IMR-90 (cell line): Measurements from ENCODE around the gene HBD. TPM values are rescaled to one million over a fixed set of nuclear protein-coding genes. Genes with fewer than 3 reads are reported as not detected.

ENCODE experiments used
- ATAC-seq: fragments of 200-7000 bp; cut with Tn5 transposase; 2 replicates; pipeline ENCODE4 v1.9.1; 2020; ENCODE audit warnings: low read depth, mild to moderate bottlenecking, moderate library complexity
- BruUV-seq: library from RNA; stranded (reverse); fragments of 400-500 nt; replicated peaks from 2 replicates; lab custom pipeline; 2021; lab: Mats Ljungman, UMichigan
- CTCF ChIA-PET: fragments of 300-600 bp; formaldehyde crosslinking; extraction: SDS; loops from one replicate; lab custom pipeline; 2021; ENCODE audit warnings: antibody characterized with exemption; lab: Yijun Ruan, JAX
- POLR2A ChIA-PET: fragments of 300-600 bp; sonication (Branson Sonifier 250); formaldehyde crosslinking; loops from one replicate; lab custom pipeline; 2022; ENCODE audit warnings: antibody characterized with exemption; ENCODE audit not compliant: unreplicated experiment; lab: Charles Lee
- DNase-seq: peaks from one replicate; pipeline ENCODE4 v3.0.0; 2013
- H2AFZ ChIP-seq: replicated peaks from 2 replicates; pipeline ENCODE3; 2013; ENCODE audit warnings: low read length, mild to moderate bottlenecking; ENCODE audit not compliant: poor library complexity
- H2AK5ac ChIP-seq: 2 replicates; pipeline ENCODE4 v1.6.1; 2013; ENCODE audit warnings: low read depth, low read length, inconsistent platforms
- H2AK9ac ChIP-seq: replicated peaks from 2 replicates; pipeline ENCODE3; 2013; ENCODE audit warnings: mild to moderate bottlenecking, low read depth, low read length, moderate library complexity; ENCODE audit not compliant: poor library complexity
- H2BK120ac ChIP-seq: 2 replicates; pipeline ENCODE4 v1.6.1; 2013; ENCODE audit warnings: low read depth, low read length, inconsistent platforms
- H2BK15ac ChIP-seq: 3 replicates; pipeline ENCODE4 v1.6.1; 2013; ENCODE audit warnings: low read depth, low read length, inconsistent platforms
- H2BK20ac ChIP-seq: 2 replicates; pipeline ENCODE4 v1.6.1; 2013; ENCODE audit warnings: low read depth, mild to moderate bottlenecking, inconsistent platforms, low read length, moderate library complexity
- H2BK5ac ChIP-seq: 2 replicates; pipeline ENCODE4 v1.6.1; 2013; ENCODE audit warnings: mild to moderate bottlenecking, low read depth, low read length, inconsistent platforms; ENCODE audit not compliant: poor library complexity, severe bottlenecking
- H3K14ac ChIP-seq: replicated peaks from 2 replicates; pipeline ENCODE4 v1.6.1; 2013; ENCODE audit warnings: low read depth, low read length, inconsistent platforms
- H3K18ac ChIP-seq: 2 replicates; pipeline ENCODE4 v1.6.1; 2013; ENCODE audit warnings: low read depth, low read length, control low read depth
- H3K23ac ChIP-seq: 2 replicates; pipeline ENCODE4 v1.6.1; 2013; ENCODE audit warnings: low read depth, low read length, inconsistent platforms
- H3K27ac ChIP-seq: 2 replicates; pipeline ENCODE4 v1.5.1; 2013; ENCODE audit warnings: mild to moderate bottlenecking, control low read depth, low read length; ENCODE audit not compliant: insufficient read depth
- H3K27me3 ChIP-seq: 2 replicates; pipeline ENCODE4 v1.6.1; 2013; ENCODE audit warnings: low read length; ENCODE audit not compliant: control insufficient read depth, insufficient read depth
- H3K36me3 ChIP-seq: 2 replicates; pipeline ENCODE4 v1.6.1; 2013; ENCODE audit warnings: low read length, mixed read lengths; ENCODE audit not compliant: control insufficient read depth, insufficient read depth
- H3K4ac ChIP-seq: 2 replicates; pipeline ENCODE4 v1.6.1; 2013; ENCODE audit warnings: low read depth, low read length, inconsistent platforms
- H3K4me1 ChIP-seq: 2 replicates; pipeline ENCODE4 v1.6.1; 2013; ENCODE audit warnings: low read length, mixed read lengths; ENCODE audit not compliant: control insufficient read depth, insufficient read depth
- H3K4me2 ChIP-seq: 2 replicates; pipeline ENCODE4 v1.6.1; 2013; ENCODE audit warnings: low read depth, mild to moderate bottlenecking, control low read depth, low read length, moderate library complexity
- H3K4me3 ChIP-seq: 2 replicates; pipeline ENCODE4 v1.5.1; 2013; ENCODE audit warnings: low read depth, mild to moderate bottlenecking, control low read depth, low read length, moderate library complexity; ENCODE audit not compliant: insufficient read depth
- H3K56ac ChIP-seq: 2 replicates; pipeline ENCODE4 v1.6.1; 2013; ENCODE audit warnings: low read length, inconsistent platforms; ENCODE audit not compliant: insufficient read depth; ENCODE audit errors: extremely low read depth
- H3K79me1 ChIP-seq, 2 experiments: 2 replicates each; pipeline ENCODE4 v1.6.1; 2013; ENCODE audit warnings: low read length in 2 of 2, inconsistent platforms in 1 of 2, low read depth in 1 of 2
- H3K9ac ChIP-seq: 2 replicates; pipeline ENCODE4 v1.6.1; 2013; ENCODE audit warnings: low read depth, low read length, control low read depth
- H3K9me1 ChIP-seq: 2 replicates; pipeline ENCODE4 v1.6.1; 2013; ENCODE audit warnings: low read length, inconsistent platforms; ENCODE audit not compliant: insufficient read depth
- H3K9me3 ChIP-seq: 2 replicates; pipeline ENCODE4 v1.6.1; 2013; ENCODE audit warnings: low read length; ENCODE audit not compliant: control insufficient read depth, insufficient read depth
- H4K20me1 ChIP-seq: 2 replicates; pipeline ENCODE4 v1.6.1; 2013; ENCODE audit warnings: low read length, inconsistent platforms; ENCODE audit not compliant: insufficient read depth
- H4K5ac ChIP-seq: 2 replicates; pipeline ENCODE4 v1.6.1; 2013; ENCODE audit warnings: mild to moderate bottlenecking, low read depth, low read length, control low read depth
- H4K8ac ChIP-seq, 2 experiments: 2 replicates each; pipeline ENCODE4 v1.6.1; 2013; ENCODE audit warnings: low read depth in 2 of 2, low read length in 2 of 2, control low read depth in 1 of 2, inconsistent platforms in 1 of 2
- H4K91ac ChIP-seq: 2 replicates; pipeline ENCODE4 v1.6.1; 2013; ENCODE audit warnings: low read depth, low read length, inconsistent platforms; ENCODE audit not compliant: insufficient read depth
- BHLHE40 ChIP-seq: fragments of 150-350 bp; IDR thresholded peaks from 2 replicates; pipeline ENCODE4 v1.6.1; 2016; ENCODE audit warnings: mild to moderate bottlenecking, low read depth, low read length
- ELK1 ChIP-seq: fragments of 150-350 bp; IDR thresholded peaks from 2 replicates; pipeline ENCODE4 v1.6.1; 2016; ENCODE audit warnings: low read depth, mild to moderate bottlenecking, low read length, moderate library complexity, borderline replicate concordance
- WGBS, 2 experiments: methylation state at CpG; one replicate each; pipeline versions ENCODE4 v1.1.5 to v1.1.7; 2013; ENCODE audit warnings: missing lambda C conversion rate in 2 of 2; ENCODE audit not compliant: insufficient read length in 1 of 2; ENCODE audit errors: extremely low coverage in 2 of 2; 5-methylcytosine and 5-hydroxymethylcytosine counted together
- dilution Hi-C: fragments of 300-500 bp; cut with HindIII; formaldehyde crosslinking; loops from one replicate; pipeline ENCODE4 v1.14.3; 2018; ENCODE audit warnings: low sequenced_read_pairs; ENCODE audit not compliant: unreplicated experiment
- in situ Hi-C: fragments of 300-500 bp; cut with MboI; formaldehyde crosslinking; loops from 3 replicates; pipeline ENCODE4 v1.14.3; 2019; ENCODE audit warnings: low sequenced_read_pairs, inconsistent platforms, mixed read lengths
- intact Hi-C: fragments of 100-400 bp; cut with micrococcal nuclease; formaldehyde crosslinking; loops from 2 replicates; pipeline ENCODE4 v1.10.0; 2022
- polyA plus RNA-seq, 3 experiments: library from polyadenylated mRNA; depleted of rRNA; stranded (reverse); fragments of >200 nt; gene quantifications; 2 replicates each; pipeline ENCODE4 v1.2.3, GENCODE V29; 2012; ENCODE audit warnings: low replicate concordance in 1 of 3
- total RNA-seq: library from RNA; depleted of rRNA; stranded (reverse); fragments of >200 nt; gene quantifications from 2 replicates; pipeline ENCODE4 v1.2.3, GENCODE V29; 2012

HBD gene
- total and polyA plus RNA-seq, 2 of the 4 experiments (the other 2 are of a cell fraction) = 6.3 to 12.0 TPM

- no peak overlapping the region for H4K91ac ChIP-seq
- no peak overlapping the region for H3K27ac ChIP-seq
- H3K9ac ChIP-seq = no peak overlapping the region
- H3K27me3 ChIP-seq = no peaks in the 10 kb centered on the region
- intact Hi-C loops = no loop called here
- peak overlapping the region; percentile 64 for H2BK20ac ChIP-seq
- no peak overlapping the region; the same call in 1 of the 2 replicates for H3K4ac ChIP-seq
- no peaks in the 10 kb centered on the region for H3K79me1 ChIP-seq
- peaks cover 2% of the 10 kb centered on the region; the same call in 1 of the 2 replicates for H3K4me1 ChIP-seq
- H2BK120ac ChIP-seq = no peak overlapping the region; the same call in 1 of the 2 replicates
- H2AFZ ChIP-seq = peak overlapping the region; percentile 59
- H3K18ac ChIP-seq = peak overlapping the region; percentile 56; the same call in 1 of the 2 replicates
- DNase-seq = peak; percentile 53
- TF ChIP-seq ELK1 = no peak
- peak; percentile 57; the same call in 1 of the 2 replicates for TF ChIP-seq BHLHE40
- no peak overlapping the region for H3K56ac ChIP-seq
- H4K5ac ChIP-seq = no peak overlapping the region; the same call in 1 of the 2 replicates
- BruUV-seq = no TSS peak
- H3K9me3 ChIP-seq = no peaks in the 10 kb centered on the region
- H2AK5ac ChIP-seq = peak overlapping the region; percentile 74; the same call in 1 of the 2 replicates
- ATAC-seq = no peak
- WGBS, 2 experiments = 33% methylated on average over 1 of the region's 7 CpGs; no CpG with 5 or more reads in 1 of the 2 experiments
- H3K14ac ChIP-seq = 0 out of 2 replicates have a peak overlapping the region, but pooled peaks have one; percentile 60
- CTCF ChIA-PET = interaction anchor here (0.6 to 1.1 kb wide), 2 partner anchors 14 to 29 kb away, joined by 3 read pairs; no protein-coding TSS in a partner anchor
- no peaks in the 10 kb centered on the region for H4K20me1 ChIP-seq
- H3K36me3 ChIP-seq = no peaks in the 10 kb centered on the region
- POLR2A ChIA-PET = no interaction called here
- no peak overlapping the region for H3K23ac ChIP-seq
- in situ Hi-C loops = no loop called here
- no peak overlapping the region for H3K4me2 ChIP-seq
- H3K4me3 ChIP-seq = no peak overlapping the region
- peak overlapping the region; percentile 23; the same call in 2 of the 3 replicates for H2BK15ac ChIP-seq
- dilution Hi-C loops = no loop called here
- H4K8ac ChIP-seq = 0 out of 4 replicates have a peak overlapping the region, but pooled peaks of 1 of the 2 experiments have one; percentile 39
- H2BK5ac ChIP-seq = no peak overlapping the region
- H2AK9ac ChIP-seq = no peak overlapping the region
- H3K9me1 ChIP-seq = peaks cover 7% of the 10 kb centered on the region; the same call in 1 of the 2 replicates
Observed at GRCh38 chr11:5242933-5243815, 8.9 kb upstream of the HBD start.
